Endothelial cell of umbilical vein (primary cell): ENCODE data around the gene NUDCD3. TPM values are rescaled to one million over a fixed set of nuclear protein-coding genes. Genes with fewer than 3 reads are reported as not detected.

Experiments used
- BruUV-seq: library from RNA; stranded (reverse); fragments of 400-500 nt; replicated peaks from 2 replicates; lab custom pipeline; 2021; lab: Mats Ljungman, UMichigan
- CTCF ChIA-PET: fragments of 300-600, 350-600 bp; sonication (Branson Sonifier 250); formaldehyde crosslinking; loops from one replicate; lab custom pipeline; 2021; ENCODE audit warnings: antibody characterized with exemption, inconsistent platforms; lab: Charles Lee
- POLR2A ChIA-PET: fragments of 300-600, 350-600 bp; sonication (Branson Sonifier 250); formaldehyde crosslinking; loops from one replicate; lab custom pipeline; 2021; ENCODE audit warnings: antibody characterized with exemption, inconsistent platforms; lab: Charles Lee
- DNase-seq: peaks from one replicate; pipeline ENCODE4 v3.0.0-alpha.2; 2011; ENCODE audit warnings: low read depth, low spot score
- FAIRE-seq: peaks from 2 replicates; lab custom pipeline; 2011; peaks lifted over from hg19 to GRCh38; lab: Jason Lieb, UNC
- H2AFZ ChIP-seq: 2 replicates; pipeline ENCODE4 v1.6.0; 2012; ENCODE audit warnings: low read depth, low read length, control low read depth, inconsistent platforms
- H3K27ac ChIP-seq: 2 replicates; pipeline ENCODE4 v1.5.1; 2011; ENCODE audit warnings: low read depth, mild to moderate bottlenecking, control low read depth, low read length, moderate library complexity; ENCODE audit not compliant: insufficient read depth
- H3K27me3 ChIP-seq, 2 experiments: 2 replicates each; pipeline versions ENCODE4 v1.6.0 to v1.6.1; 2011; ENCODE audit warnings: low read length in 2 of 2, mixed read lengths in 1 of 2; ENCODE audit not compliant: control insufficient read depth in 2 of 2, insufficient read depth in 2 of 2
- H3K36me3 ChIP-seq, 2 experiments: 2 replicates in 1 of 2; 3 replicates in 1 of 2; pipeline ENCODE4 v1.5.1; 2011; ENCODE audit warnings: low read length in 2 of 2, mild to moderate bottlenecking in 1 of 2, moderate library complexity in 1 of 2; ENCODE audit not compliant: control insufficient read depth in 2 of 2, insufficient read depth in 2 of 2; ENCODE audit errors: extremely low read depth in 1 of 2
- H3K4me1 ChIP-seq: 3 replicates; pipeline ENCODE4 v1.5.1; 2011; ENCODE audit warnings: mild to moderate bottlenecking, low read length; ENCODE audit not compliant: control insufficient read depth, insufficient read depth; ENCODE audit errors: extremely low read depth
- H3K4me2 ChIP-seq: 2 replicates; pipeline ENCODE4 v1.6.1; 2011; ENCODE audit warnings: low read length, control low read depth, mixed read lengths; ENCODE audit not compliant: insufficient read depth
- H3K4me3 ChIP-seq, 3 experiments: fragments of 200-600 bp in 1 of 3; sonication (generic), shearing (Covaris generic) in 1 of 3; replicated peaks in 1 of 3; 2 replicates each; pipeline ENCODE4 v1.5.1; 2011 to 2016; ENCODE audit warnings: control low read depth in 3 of 3, low read length in 3 of 3, mild to moderate bottlenecking in 2 of 3, inconsistent platforms in 1 of 3, low read depth in 1 of 3, moderate library complexity in 1 of 3; ENCODE audit not compliant: insufficient read depth in 1 of 3
- H3K79me2 ChIP-seq: 2 replicates; pipeline ENCODE4 v1.6.0; 2012; ENCODE audit warnings: low read length, inconsistent platforms; ENCODE audit not compliant: control insufficient read depth, insufficient read depth
- H3K9ac ChIP-seq: replicated peaks from 2 replicates; pipeline ENCODE3; 2011; ENCODE audit warnings: low read length, control low read depth; ENCODE audit not compliant: insufficient read depth; ENCODE audit errors: extremely low read depth
- H3K9me1 ChIP-seq: replicated peaks from 3 replicates; pipeline ENCODE4 v1.6.0; 2011; ENCODE audit warnings: mild to moderate bottlenecking, low read length; ENCODE audit not compliant: control insufficient read depth, insufficient read depth; ENCODE audit errors: extremely low read depth
- H3K9me3 ChIP-seq: replicated peaks from 2 replicates; pipeline ENCODE4 v1.5.1; 2012; ENCODE audit warnings: low read length, inconsistent platforms; ENCODE audit not compliant: control insufficient read depth, insufficient read depth
- H4K20me1 ChIP-seq: replicated peaks from 2 replicates; pipeline ENCODE3; 2011; ENCODE audit warnings: mild to moderate bottlenecking, low read length; ENCODE audit not compliant: control insufficient read depth, insufficient read depth; ENCODE audit errors: extremely low read depth
- EZH2 ChIP-seq: IDR thresholded peaks from 2 replicates; pipeline ENCODE4 v1.6.1; 2012; ENCODE audit warnings: borderline replicate concordance, low read depth, mild to moderate bottlenecking, moderate library complexity, low read length, inconsistent platforms; ENCODE audit not compliant: severe bottlenecking
- FOS ChIP-seq: IDR thresholded peaks from 2 replicates; pipeline ENCODE4 v1.6.1; 2011; ENCODE audit warnings: mild to moderate bottlenecking, low read length, moderate library complexity, borderline replicate concordance; ENCODE audit not compliant: insufficient read depth
- GATA2 ChIP-seq: IDR thresholded peaks from 2 replicates; pipeline ENCODE4 v1.7.0; 2011; ENCODE audit warnings: low read depth, mild to moderate bottlenecking, moderate library complexity, mixed read lengths, low read length; ENCODE audit not compliant: insufficient read length, insufficient read depth
- JUN ChIP-seq: IDR thresholded peaks from 2 replicates; pipeline ENCODE4 v1.6.1; 2011; ENCODE audit warnings: borderline replicate concordance, low read depth; ENCODE audit not compliant: insufficient read length, insufficient read depth
- MYC ChIP-seq: IDR thresholded peaks from one replicate; pipeline ENCODE4 v1.6.1; 2011; ENCODE audit warnings: mild to moderate bottlenecking, low read depth, low read length
- POLR2A ChIP-seq: IDR thresholded peaks from 2 replicates; pipeline ENCODE4 v1.6.1; 2012; ENCODE audit warnings: low read depth, mild to moderate bottlenecking, control low read depth, low read length
- POLR2AphosphoS5 ChIP-seq: IDR thresholded peaks from 2 replicates; pipeline ENCODE4 v1.6.1; 2012; ENCODE audit warnings: low read depth, mild to moderate bottlenecking, control low read depth, low read length, moderate library complexity; ENCODE audit not compliant: insufficient read depth
- dilution Hi-C: fragments of 300-500 bp; cut with MboI; formaldehyde crosslinking; loops from one replicate; pipeline ENCODE4 v1.15.0; 2019; ENCODE audit warnings: low sequenced_read_pairs; ENCODE audit not compliant: extremely low pct_ligation_motif_present
- intact Hi-C: fragments of 100-400 bp; cut with micrococcal nuclease; formaldehyde crosslinking; loops from one replicate; pipeline ENCODE4 v1.10.0; 2022
- polyA plus RNA-seq, 4 experiments: library from polyadenylated mRNA; depleted of rRNA in 3 of 4; stranded (reverse) in 3 of 4; unstranded in 1 of 4; fragments of >200 nt; gene quantifications; 2 replicates each; pipeline versions ENCODE4 v1.2.1 to v1.2.3, GENCODE V29; 2011 to 2012; ENCODE audit warnings: missing spikeins in 1 of 4
- total RNA-seq: library from RNA; stranded (reverse); gene quantifications from 2 replicates; pipeline ENCODE4 v1.2.3, GENCODE V29; 2021
- TF ChIP-seq, protein P1 (sequence below): IDR thresholded peaks from 2 replicates; pipeline ENCODE4 v1.6.1; 2011; ENCODE audit not compliant: insufficient read depth, insufficient read length
- TF ChIP-seq, protein P2 (sequence below), 2 donors: IDR thresholded peaks; 1 replicate in 1 of 2; 2 replicates in 1 of 2; pipeline ENCODE4 v1.5.1; 2011; ENCODE audit warnings: low read length in 2 of 2, mild to moderate bottlenecking in 2 of 2, moderate library complexity in 2 of 2, control low read depth in 1 of 2, inconsistent platforms in 1 of 2, low read depth in 1 of 2; ENCODE audit not compliant: insufficient read depth in 1 of 2; ENCODE audit errors: extremely low read depth in 1 of 2

NUDCD3 gene
- total and polyA plus RNA-seq, 2 donors (not counting 3 experiments of a cell fraction or from before 2014, with no cell fraction given) = 50.6 to 137 TPM

DNA sequence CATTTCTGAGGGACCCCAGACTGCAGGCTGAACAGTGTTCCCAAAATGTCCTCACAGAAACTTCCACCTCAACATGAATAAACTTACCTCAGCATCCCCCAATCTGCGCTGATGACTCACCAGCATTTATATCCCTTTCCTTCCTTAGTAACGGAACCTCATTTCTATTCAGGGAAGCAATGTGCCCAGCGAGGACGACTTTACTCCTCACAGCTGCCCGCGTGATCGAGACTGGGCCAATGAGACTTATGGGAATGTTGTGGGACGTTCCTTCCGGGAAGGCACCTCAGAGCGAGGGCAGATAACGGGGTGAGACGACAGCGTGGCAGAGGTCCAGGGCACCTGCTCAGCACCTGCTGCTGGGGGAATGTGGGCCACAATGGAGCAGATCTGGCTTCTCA is 91.9 kb downstream of the NUDCD3 start:
- peak; percentile 98 for DNase-seq
- Histone ChIP-seq H4K20me1 (no peaks in the 10 kb centered on the region), H3K79me2 (peaks cover 10% of the 10 kb centered on the region), H3K27ac (peak overlapping the region; percentile 88), H3K4me2 (peak overlapping the region; percentile 77), H3K9ac (peak overlapping the region; percentile 37), H3K27me3 (no peaks in the 10 kb centered on the region), H3K9me3 (no peaks in the 10 kb centered on the region), H3K4me3 (peak overlapping the region in 1 of 3 experiments; percentile 10), H2AFZ (no peak overlapping the region), H3K9me1 (no peaks in the 10 kb centered on the region), H3K36me3 (peaks cover 0 to 5% of the 10 kb centered on the region in 2 experiments), H3K4me1 (peaks cover 31% of the 10 kb centered on the region)
- FAIRE-seq = peak; percentile 100
- dilution Hi-C loops = no loop called here
- intact Hi-C loops = loop anchor here (1.0 to 2.0 kb wide), 3 partner anchors 20 to 139 kb away; no protein-coding TSS in a partner anchor
- ChIA-PET POLR2A (interaction anchor here (1.0 kb wide), 1 partner anchor 15 kb away, joined by 3 read pairs; no protein-coding TSS in a partner anchor), CTCF (interaction anchor here (0.7 to 2.4 kb wide), 6 partner anchors 9 to 167 kb away, joined by 3 to 10 read pairs (median 6); no protein-coding TSS in a partner anchor)
- no TSS peak for BruUV-seq
- TF ChIP-seq EZH2 (no peak), MYC (no peak), FOS (peak; percentile 86), POLR2A (no peak), JUN (peak; percentile 96), GATA2 (peak; percentile 76), POLR2AphosphoS5 (no peak)
- TF ChIP-seq, protein P1, sequence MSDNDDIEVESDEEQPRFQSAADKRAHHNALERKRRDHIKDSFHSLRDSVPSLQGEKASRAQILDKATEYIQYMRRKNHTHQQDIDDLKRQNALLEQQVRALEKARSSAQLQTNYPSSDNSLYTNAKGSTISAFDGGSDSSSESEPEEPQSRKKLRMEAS = peak; percentile 91
- TF ChIP-seq, protein P2, sequence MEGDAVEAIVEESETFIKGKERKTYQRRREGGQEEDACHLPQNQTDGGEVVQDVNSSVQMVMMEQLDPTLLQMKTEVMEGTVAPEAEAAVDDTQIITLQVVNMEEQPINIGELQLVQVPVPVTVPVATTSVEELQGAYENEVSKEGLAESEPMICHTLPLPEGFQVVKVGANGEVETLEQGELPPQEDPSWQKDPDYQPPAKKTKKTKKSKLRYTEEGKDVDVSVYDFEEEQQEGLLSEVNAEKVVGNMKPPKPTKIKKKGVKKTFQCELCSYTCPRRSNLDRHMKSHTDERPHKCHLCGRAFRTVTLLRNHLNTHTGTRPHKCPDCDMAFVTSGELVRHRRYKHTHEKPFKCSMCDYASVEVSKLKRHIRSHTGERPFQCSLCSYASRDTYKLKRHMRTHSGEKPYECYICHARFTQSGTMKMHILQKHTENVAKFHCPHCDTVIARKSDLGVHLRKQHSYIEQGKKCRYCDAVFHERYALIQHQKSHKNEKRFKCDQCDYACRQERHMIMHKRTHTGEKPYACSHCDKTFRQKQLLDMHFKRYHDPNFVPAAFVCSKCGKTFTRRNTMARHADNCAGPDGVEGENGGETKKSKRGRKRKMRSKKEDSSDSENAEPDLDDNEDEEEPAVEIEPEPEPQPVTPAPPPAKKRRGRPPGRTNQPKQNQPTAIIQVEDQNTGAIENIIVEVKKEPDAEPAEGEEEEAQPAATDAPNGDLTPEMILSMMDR (IDR thresholded peaks at IDR 0.05; ENCODE audit: extremely low read depth in 1 of 2, insufficient read depth in 1 of 2, low read depth in 1 of 2, low read length in 2 of 2) = no peak
